ENCODE results near the gene DHX57.

DHX57 gene

GRCh38 chr2:38751596-38752410, 123.9 kb downstream of the DHX57 start:
- DNase-seq (ENCODE audit: low read depth in 1 of 2, low spot score in 1 of 2), result no peak

GRCh38 chr2:38750891-38751595, 124.7 kb downstream of the DHX57 start, which contains the start of gene SRSF7:
Gene SRSF7 (minus strand): TSS chr2:38751361. CDS start chr2:38751256, 105 bp downstream.
- DNase-seq (ENCODE audit: low read depth in 1 of 2, low spot score in 1 of 2), result peak; percentile 97 to 98

- DNase-seq (ENCODE audit: low read depth in 1 of 2, low spot score in 1 of 2), result peak; percentile 15 to 34
Observed at GRCh38 chr2:38750011-38750890, 125.5 kb downstream of the DHX57 start.

- no peak for DNase-seq (ENCODE audit: low read depth in 1 of 2, low spot score in 1 of 2)
Observed at GRCh38 chr2:38748943-38749804, 126.6 kb downstream of the DHX57 start.

GRCh38 chr2:38748391-38748790, 127.3 kb downstream of the DHX57 start:
- no peak for DNase-seq (ENCODE audit: low read depth in 1 of 2, low spot score in 1 of 2)

- no peak for DNase-seq (ENCODE audit: low read depth in 1 of 2, low spot score in 1 of 2)
Observed at GRCh38 chr2:38747819-38748218, 127.9 kb downstream of the DHX57 start.

All from activated T-helper 1 cell treated with anti-CD3 and anti-CD28 coated beads, Interleukin-2, amount 50 U/mL, for 16 hours (primary cell).